Measurements from ENCODE around the gene CLDN2.

DNA sequence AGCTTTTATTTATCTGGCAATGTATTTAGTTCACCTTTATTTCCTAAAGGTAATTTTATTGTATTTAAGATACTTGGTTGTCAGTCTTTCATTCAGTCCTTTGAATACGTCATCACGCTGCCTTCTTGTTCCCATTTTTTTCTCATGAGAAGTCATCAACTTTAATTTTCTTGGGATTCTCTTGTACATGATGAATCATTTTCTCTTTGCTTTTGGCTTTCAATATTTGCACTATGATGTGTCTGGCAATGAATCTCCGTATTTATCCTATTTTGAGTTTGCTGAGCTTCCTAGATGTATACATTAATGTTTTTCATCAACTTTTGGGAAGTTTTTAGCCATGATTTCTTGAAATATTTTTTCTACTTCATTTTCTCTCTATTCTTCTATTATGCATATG lies 28.4 kb downstream of the CLDN2 start:
- TF ChIP-seq POLR2AphosphoS5 (IDR thresholded peaks at IDR 0.05; ENCODE audit: low read depth, low read length) (no peak), TAF1 (IDR thresholded peaks at IDR 0.05; ENCODE audit: borderline replicate concordance, insufficient read depth, low read length) (no peak)
